GM12878 (cell line): ENCODE measurements around the gene TELO2. TPM values are rescaled to one million over a fixed set of nuclear protein-coding genes. Genes with fewer than 3 reads are reported as not detected.

Experiments
- CBFB ChIP-seq: IDR thresholded peaks from 2 replicates; pipeline ENCODE4 v1.6.1; 2016; ENCODE audit warnings: antibody characterized with exemption, low read depth
- EP300 ChIP-seq, 2 experiments: fragments of 150-350 bp in 1 of 2; IDR thresholded peaks; 2 replicates each; pipeline ENCODE4 v1.6.1; 2011 to 2012; ENCODE audit warnings: low read depth in 2 of 2, low read length in 2 of 2, borderline replicate concordance in 1 of 2, improper control_type of control experiment in 1 of 2, inconsistent platforms in 1 of 2; ENCODE audit not compliant: control insufficient read depth in 1 of 2
- KDM1A ChIP-seq: fragments of 200-600 bp; sonication (generic); IDR thresholded peaks from 2 replicates; pipeline ENCODE4 v1.6.1; 2016; ENCODE audit warnings: borderline replicate concordance
- MEF2A ChIP-seq: IDR thresholded peaks from 2 replicates; pipeline ENCODE4 v1.6.1; 2011; ENCODE audit warnings: low read depth, mild to moderate bottlenecking, low read length, moderate library complexity; ENCODE audit not compliant: insufficient read depth
- MTA2 ChIP-seq: fragments of 450-650 bp; IDR thresholded peaks from 2 replicates; pipeline ENCODE4 v1.6.1; 2016; ENCODE audit warnings: low read depth, mild to moderate bottlenecking, moderate library complexity
- PAX5 ChIP-seq: IDR thresholded peaks from 2 replicates; pipeline ENCODE4 v1.6.1; 2011; ENCODE audit warnings: low read depth, low read length, borderline replicate concordance
- SMAD5 ChIP-seq: IDR thresholded peaks from 2 replicates; pipeline ENCODE4 v1.6.1; 2016; ENCODE audit warnings: antibody characterized with exemption, low read depth
- SMC3 ChIP-seq: IDR thresholded peaks from 2 replicates; pipeline ENCODE4 v1.6.1; 2011; ENCODE audit warnings: low read length, improper control_type of control experiment, borderline replicate concordance
- SUPT20H ChIP-seq: IDR thresholded peaks from 2 replicates; pipeline ENCODE4 v1.6.1; 2011; ENCODE audit warnings: low read depth, mild to moderate bottlenecking, low read length, moderate library complexity, borderline replicate concordance; ENCODE audit not compliant: control insufficient read depth
- polyA plus RNA-seq, 11 experiments: library from polyadenylated mRNA; depleted of rRNA in 4 of 11; unstranded in 6 of 11; stranded (reverse) in 5 of 11; fragments of >200 nt; fragmentation: Nextera tagmentation in 4 of 11; fragmentation: Illumina TruSeq in 1 of 11; extraction: Ambion mirVana in 4 of 11; extraction: Trizol in 1 of 11; gene quantifications; 1 replicate in 1 of 11; 2 replicates in 10 of 11; pipeline versions ENCODE4 v1.2.1 to v1.2.3, GENCODE V29; 2011 to 2016; ENCODE audit warnings: inconsistent platforms in 2 of 11, missing spikeins in 2 of 11, low read depth in 1 of 11
- total RNA-seq, 4 experiments: library from RNA; depleted of rRNA in 3 of 4; stranded (reverse); fragments of >200 nt in 3 of 4; fragmentation: Illumina TruSeq in 1 of 4; extraction: Trizol in 1 of 4; gene quantifications; 2 replicates each; pipeline versions ENCODE4 v1.2.1 to v1.2.3, GENCODE V29; 2013 to 2021
- TF ChIP-seq, protein P1 (sequence below): fragments of 450-650 bp; IDR thresholded peaks from 2 replicates; pipeline ENCODE4 v1.6.1; 2016; ENCODE audit warnings: mild to moderate bottlenecking

Gene TELO2
- total and polyA plus RNA-seq, 10 of the 15 experiments (the other 5 are each of a cell fraction or from before 2014, with no cell fraction given) = 0.55 to 72.8 (median 18.6) TPM

DNA sequence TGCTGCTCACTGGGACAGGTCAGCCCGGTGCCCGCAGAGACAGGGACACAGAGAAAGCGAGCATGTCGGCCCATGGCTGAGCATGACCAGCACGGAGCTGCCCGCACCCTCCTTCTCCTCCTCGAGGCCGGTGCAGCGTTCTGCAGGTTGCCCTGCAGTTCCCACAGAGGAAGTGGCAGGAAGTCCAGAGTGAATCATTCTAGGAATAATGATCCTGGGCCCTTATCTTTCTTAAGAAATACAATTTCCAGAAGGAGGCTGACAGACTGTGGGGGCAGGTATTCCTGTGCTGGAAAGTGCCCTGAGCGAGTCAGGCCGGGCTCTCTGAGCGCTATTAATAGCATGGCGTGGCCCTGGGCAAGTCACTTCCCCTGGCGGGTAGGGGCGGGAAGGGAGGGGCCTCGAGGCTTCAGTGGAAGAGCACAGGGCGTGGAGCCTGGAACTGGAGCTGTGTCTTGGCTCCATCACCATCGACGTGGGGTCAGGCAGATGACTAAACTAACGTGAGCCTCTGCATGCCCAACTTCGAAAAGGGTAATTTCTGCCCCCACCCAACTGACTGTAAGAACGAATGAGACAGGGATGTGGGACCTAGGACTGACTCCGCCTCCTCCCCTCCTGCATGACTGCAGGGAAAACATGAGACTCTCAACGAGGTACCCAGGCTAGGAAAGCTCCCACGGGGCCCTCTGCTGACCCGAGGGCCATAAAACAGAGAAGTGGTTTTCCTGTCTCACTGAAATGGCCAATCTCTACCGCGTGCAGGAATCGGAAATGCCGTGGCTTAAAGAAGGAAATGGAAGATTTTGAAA, 50.1 kb downstream of the TELO2 start (continued):
- no peak for TF ChIP-seq EP300 (IDR thresholded peaks at IDR 0.05; ENCODE audit: borderline replicate concordance in 1 of 2, control insufficient read depth in 1 of 2, low read depth in 2 of 2, low read length in 2 of 2)
- TF ChIP-seq MEF2A = no peak
- no peak for TF ChIP-seq SMAD5
- TF ChIP-seq, protein P1, sequence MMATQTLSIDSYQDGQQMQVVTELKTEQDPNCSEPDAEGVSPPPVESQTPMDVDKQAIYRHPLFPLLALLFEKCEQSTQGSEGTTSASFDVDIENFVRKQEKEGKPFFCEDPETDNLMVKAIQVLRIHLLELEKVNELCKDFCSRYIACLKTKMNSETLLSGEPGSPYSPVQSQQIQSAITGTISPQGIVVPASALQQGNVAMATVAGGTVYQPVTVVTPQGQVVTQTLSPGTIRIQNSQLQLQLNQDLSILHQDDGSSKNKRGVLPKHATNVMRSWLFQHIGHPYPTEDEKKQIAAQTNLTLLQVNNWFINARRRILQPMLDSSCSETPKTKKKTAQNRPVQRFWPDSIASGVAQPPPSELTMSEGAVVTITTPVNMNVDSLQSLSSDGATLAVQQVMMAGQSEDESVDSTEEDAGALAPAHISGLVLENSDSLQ = no peak
- TF ChIP-seq SUPT20H = no peak
- TF ChIP-seq KDM1A = no peak
- peak; percentile 26; the same call in 1 of the 2 replicates for TF ChIP-seq SMC3
- no peak for TF ChIP-seq PAX5
- TF ChIP-seq CBFB = no peak
- TF ChIP-seq MTA2 = no peak
- TF ChIP-seq, all 136 proteins: peak for 4
